Kidney glomerular epithelial cell (primary cell): ENCODE results near the gene NRCAM.

Source experiments
- DNase-seq: peaks from one replicate; lab custom pipeline; 2025; lab: John Stamatoyannopoulos, UW

NRCAM gene

GRCh38 chr7:108156897-108157605 is 299.2 kb downstream of the NRCAM start:
- DNase-seq = peak; percentile 6

- no peak for DNase-seq
Observed at GRCh38 chr7:108152198-108152597, 304.0 kb downstream of the NRCAM start.

- no peak for DNase-seq
Observed at GRCh38 chr7:108149908-108150307, 306.3 kb downstream of the NRCAM start.

- no peak for DNase-seq
Observed at GRCh38 chr7:108149119-108149518, 307.1 kb downstream of the NRCAM start.

- DNase-seq = no peak
Observed at GRCh38 chr7:108147031-108147563, 309.1 kb downstream of the NRCAM start.

GRCh38 chr7:108146070-108146842 is 310.0 kb downstream of the NRCAM start:
- DNase-seq = peak; percentile 53

- no peak for DNase-seq
Observed at GRCh38 chr7:108145401-108145800, 310.8 kb downstream of the NRCAM start.

- no peak for DNase-seq
Observed at GRCh38 chr7:108144931-108145330, 311.3 kb downstream of the NRCAM start.

- no peak for DNase-seq
Observed at GRCh38 chr7:108143658-108144420, 312.4 kb downstream of the NRCAM start.

GRCh38 chr7:108142675-108143259 is 313.5 kb downstream of the NRCAM start:
- no peak for DNase-seq

GRCh38 chr7:108142180-108142579 is 314.1 kb downstream of the NRCAM start:
- no peak for DNase-seq

GRCh38 chr7:108140671-108141070 is 315.6 kb downstream of the NRCAM start:
- DNase-seq = no peak

GRCh38 chr7:108138911-108139310 is 317.3 kb downstream of the NRCAM start:
- DNase-seq = no peak

GRCh38 chr7:108137993-108138392 is 318.2 kb downstream of the NRCAM start:
- no peak for DNase-seq

- DNase-seq = no peak
Observed at GRCh38 chr7:108137040-108137439, 319.2 kb downstream of the NRCAM start.

GRCh38 chr7:108136191-108136688 is 320.0 kb downstream of the NRCAM start:
- DNase-seq = no peak

GRCh38 chr7:108135446-108136190 is 320.6 kb downstream of the NRCAM start:
- no peak for DNase-seq

GRCh38 chr7:108134486-108134885 is 321.8 kb downstream of the NRCAM start:
- DNase-seq = no peak

GRCh38 chr7:108132551-108133265 is 323.5 kb downstream of the NRCAM start:
- no peak for DNase-seq

- no peak for DNase-seq
Observed at GRCh38 chr7:108130261-108130660, 326.0 kb downstream of the NRCAM start, which contains the start of gene LAMB4. LAMB4 (minus strand) TSS chr7:108130361; CDS start chr7:108123164, 7,197 bp downstream.
